NT2/D1 (cell line): ENCODE data around the gene CLIC5.

Source experiments
- SUZ12 ChIP-seq: IDR thresholded peaks from 2 replicates; pipeline ENCODE4 v1.6.1; 2011; ENCODE audit not compliant: insufficient read length, insufficient read depth; ENCODE audit errors: extremely low read depth
- YY1 ChIP-seq: IDR thresholded peaks from 2 replicates; pipeline ENCODE4 v1.6.1; 2011; ENCODE audit not compliant: insufficient read length, insufficient read depth
- ZNF274 ChIP-seq: IDR thresholded peaks from 2 replicates; pipeline ENCODE4 v1.6.1; 2011; ENCODE audit warnings: mild to moderate bottlenecking, low read depth, low read length

GRCh38 chr6:45952168-45952529 lies 63.5 kb downstream of the CLIC5 start:
- TF ChIP-seq YY1 (no peak), ZNF274 (no peak), SUZ12 (no peak)
